HUDEP-2 (cell line): ENCODE measurements around the gene UBE2H.
"Not testable (repeated sequence)": the region's sequence is repeated elsewhere in the genome, so short reads cannot be mapped to it uniquely, and the experiment has no call there.

Experiments used
- DNase-seq, 76 experiments: peaks; one replicate each; lab custom pipeline; 2025; ENCODE audit not compliant: unreplicated experiment in 76 of 76; lab: John Stamatoyannopoulos, UW

Gene UBE2H

DNA sequence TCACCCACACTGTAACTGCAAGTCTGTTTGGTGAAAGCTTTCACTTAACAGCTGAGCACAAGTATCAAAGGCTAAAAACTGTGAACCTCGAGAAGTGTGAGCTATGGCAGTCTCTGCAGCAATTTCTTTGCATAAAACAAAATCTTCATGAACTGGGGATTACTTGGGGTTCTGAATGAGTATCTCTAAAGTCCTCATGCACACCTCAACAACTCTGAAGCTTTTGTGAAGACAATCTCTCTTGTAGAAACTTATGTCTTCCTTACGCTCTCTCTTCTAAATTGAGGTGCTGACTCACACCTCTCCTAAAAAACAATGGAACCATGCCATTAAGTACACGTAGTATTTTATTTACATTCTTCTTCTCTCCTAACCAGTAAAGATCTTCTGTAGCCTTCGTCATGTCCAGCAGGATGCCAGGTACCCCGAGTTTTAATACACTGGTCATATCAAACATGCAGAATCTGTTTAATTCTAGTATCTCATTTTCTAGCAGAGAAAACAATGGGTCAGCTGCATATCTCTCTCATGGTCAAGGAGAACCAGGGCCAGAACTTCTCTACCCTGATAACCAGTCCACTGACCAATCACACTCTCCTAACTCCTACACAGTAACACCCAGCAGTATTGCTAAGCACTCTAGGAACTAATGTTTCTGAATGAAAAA lies 76.9 kb downstream of the UBE2H start:
- peak in 8 of 76 experiments; percentile 3 to 32 (median 12) for DNase-seq

DNA sequence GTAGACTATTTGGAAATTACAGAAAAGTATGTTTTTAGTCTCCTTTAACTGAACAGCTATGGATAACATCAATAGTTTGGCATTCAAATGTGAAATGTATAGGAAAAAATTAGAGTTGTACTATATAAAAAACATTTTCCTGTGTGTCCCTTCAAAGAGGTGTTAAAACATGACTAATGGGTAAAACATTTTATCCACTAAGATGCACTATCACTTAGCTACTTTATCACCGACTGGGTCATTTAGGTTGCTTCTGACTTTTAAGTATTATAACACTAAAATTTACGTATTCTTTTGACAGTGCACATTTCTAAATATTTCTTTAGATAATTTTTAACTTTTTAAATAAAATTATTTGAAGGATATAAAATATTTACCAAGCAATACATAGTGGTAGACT lies 77.6 kb downstream of the UBE2H start:
- DNase-seq: no peak

DNA sequence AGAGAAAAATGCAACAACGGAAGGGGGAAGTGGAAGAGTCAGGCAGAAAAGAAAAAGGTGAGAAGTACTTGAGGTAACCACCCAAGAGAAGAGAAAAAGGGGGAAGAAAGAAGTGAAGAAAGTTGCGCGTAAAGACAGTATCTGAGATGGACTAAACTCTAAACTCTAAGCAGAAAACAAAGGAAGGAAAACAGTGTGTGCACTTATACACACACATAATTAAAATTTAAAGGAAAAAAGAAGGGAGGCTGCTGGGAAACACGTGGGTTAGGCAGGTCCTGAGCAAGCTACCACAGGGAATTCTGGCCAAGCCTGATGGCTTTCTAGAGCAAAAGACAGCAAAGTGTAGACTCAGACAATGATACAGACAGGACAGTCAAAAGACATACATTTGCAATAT lies 78.0 kb downstream of the UBE2H start:
- no peak for DNase-seq

DNA sequence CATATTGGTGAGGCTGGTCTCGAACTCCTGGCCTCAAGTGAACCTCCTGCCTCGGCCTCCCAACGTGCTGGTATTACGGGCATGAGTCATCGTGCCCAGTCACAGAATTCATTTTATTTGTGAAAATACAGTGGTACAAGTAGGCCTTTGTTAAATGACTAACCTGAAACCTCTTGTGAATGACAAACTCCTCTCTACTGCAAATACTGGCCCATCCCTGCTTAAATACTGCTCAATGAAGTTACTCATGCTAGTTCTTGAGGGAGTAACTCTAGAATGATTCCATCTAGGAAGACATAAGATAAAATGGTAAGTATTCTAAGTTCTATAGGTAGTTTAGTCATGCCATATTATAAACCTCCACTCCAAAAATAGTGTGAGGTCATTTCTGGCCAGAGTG lies 80.7 kb downstream of the UBE2H start:
- no peak for DNase-seq

DNA sequence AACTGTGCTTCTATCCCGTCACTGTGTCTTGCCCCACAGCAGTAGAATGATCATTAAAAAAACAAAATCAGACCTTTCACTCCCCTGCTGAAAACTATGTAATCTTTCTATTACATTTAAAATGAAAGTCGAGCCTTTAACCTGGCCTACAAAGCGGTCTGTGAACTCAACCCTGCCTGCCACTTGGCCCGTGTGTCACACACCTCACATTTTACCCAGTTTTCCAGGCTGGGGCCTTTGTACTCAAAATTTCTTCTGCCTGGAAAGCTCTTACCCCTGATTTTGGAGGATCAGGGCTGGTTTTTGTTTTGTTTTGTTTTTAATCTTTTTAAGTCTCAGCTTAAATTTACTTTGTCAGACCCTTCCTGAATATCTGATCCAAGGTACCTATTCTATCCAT lies 82.1 kb downstream of the UBE2H start:
- no peak for DNase-seq

DNA sequence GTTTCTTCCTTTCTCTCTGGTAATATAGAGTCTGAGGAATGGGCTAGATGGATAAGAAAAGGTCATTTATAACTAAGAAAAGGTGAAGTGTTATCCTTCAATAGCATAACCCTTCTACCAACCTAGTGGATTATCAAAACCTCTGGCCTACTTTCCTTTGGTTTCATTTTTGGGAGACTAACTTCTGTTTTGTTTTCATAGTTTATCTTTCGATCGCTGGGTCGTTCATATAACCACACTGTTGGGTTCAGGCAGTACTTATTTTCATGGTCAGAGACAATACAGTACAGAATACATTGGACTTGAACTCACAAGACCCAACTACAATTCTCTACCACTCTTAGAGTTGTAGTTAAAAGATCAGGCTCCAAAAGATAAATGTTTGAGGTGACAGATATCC lies 86.5 kb downstream of the UBE2H start:
- no peak for DNase-seq

DNA sequence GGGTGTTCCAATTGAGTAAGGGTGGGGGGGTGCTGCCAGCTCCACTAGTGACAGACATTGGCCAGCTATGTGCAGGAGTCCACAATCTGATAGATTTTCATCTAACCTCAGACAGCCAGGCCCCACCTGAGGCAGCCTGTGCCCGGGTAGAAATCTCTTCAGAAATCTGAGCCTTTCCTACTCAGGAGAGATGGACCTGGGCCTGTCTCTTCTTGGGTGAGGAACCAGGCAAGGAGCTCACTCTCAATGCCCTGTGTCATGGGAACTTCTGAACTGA lies 86.9 kb downstream of the UBE2H start:
- no peak for DNase-seq

DNA sequence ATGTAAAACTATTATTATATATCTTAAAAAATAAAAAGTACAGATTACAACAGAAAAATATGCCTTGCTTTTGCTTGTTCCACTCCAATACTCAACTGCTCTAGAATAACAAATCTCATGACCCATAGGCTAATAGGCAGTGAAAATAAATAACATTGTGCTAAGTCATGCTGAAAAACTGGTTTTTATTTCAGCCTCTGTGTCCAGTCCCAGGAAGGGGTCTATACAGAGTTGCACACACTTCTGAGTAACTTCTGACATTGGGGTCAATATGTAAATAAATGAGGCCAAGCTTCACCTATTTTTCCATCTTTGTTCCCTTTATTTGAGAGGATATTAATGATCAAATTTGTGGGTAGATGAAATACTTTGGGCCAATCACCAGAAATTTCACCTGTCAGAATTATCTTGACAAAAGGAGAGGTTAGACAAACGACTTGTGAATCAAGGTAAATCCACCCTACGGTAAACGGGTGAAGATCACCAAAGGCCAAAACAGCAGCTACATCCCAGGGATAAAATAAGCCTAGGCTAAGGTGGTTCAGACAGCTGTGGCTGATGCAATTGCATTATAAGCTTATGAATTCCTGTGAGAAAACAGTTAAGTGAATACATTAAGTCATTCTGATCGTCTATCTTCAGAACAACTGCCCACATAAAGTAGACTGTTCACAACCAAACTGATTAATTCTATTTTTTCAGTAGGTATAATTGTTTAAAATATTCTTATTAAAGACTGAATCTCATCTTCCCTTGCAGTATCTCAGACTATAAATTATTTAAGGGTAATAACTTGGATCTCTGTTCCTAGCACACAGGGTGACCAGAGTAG lies 87.5 kb downstream of the UBE2H start:
- no peak for DNase-seq

DNA sequence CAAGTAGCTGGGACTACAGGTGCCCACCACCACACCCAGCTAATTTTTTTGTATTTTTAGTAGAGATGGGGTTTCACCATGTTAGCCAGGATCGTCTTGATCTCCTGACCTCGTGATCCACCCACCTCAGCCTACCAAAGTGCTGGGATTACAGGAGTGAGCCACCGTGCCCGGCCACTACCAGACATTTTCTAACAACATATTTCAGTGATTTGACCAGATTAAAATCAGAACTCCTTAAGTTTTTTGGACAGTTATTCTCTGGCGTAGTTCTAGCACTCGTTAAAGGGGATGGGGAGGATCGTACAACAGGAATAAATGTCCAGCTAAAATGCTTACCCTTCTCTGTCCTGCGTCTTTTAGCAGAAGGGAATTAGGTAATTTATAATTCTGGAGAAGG lies 88.1 kb downstream of the UBE2H start:
- DNase-seq: not testable (repeated sequence)

DNA sequence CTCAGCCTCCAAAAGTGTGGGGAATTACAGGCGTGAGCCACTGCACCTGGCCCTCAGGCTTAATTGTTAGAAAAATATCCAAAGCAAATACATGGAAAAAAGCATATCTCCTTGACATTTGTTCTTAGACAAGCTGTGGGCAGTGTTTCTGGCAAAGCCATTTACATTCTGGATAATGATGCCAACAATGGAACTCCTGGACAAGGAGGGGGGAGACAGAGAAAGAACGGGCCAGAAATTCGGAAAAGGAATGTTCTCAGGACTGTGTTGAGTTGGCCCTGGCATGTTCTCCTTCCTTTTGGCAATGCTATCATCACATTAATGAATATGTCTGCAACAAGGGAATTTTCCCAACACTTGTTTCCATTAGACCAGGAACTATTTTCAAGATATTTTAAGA lies 88.7 kb downstream of the UBE2H start:
- no peak for DNase-seq

DNA sequence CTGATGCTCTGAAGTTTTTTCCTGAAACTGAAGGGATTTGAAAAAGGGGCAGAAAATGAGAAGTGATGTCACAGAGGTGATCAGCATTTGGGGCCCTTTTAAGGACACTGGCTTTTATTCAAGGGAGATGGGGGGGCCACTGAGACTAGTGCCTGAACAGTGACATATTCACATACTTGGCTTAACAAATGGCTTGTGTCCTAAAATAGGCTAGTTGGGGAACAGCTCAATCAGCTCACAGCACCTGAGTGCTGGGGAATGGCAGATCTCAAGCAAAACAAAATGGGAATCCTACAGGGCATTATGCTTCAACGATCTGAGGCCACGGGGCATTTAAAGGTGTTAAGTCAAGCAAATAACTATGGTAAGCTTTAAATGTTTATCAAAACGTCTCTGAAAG lies 90.1 kb downstream of the UBE2H start:
- no peak for DNase-seq

DNA sequence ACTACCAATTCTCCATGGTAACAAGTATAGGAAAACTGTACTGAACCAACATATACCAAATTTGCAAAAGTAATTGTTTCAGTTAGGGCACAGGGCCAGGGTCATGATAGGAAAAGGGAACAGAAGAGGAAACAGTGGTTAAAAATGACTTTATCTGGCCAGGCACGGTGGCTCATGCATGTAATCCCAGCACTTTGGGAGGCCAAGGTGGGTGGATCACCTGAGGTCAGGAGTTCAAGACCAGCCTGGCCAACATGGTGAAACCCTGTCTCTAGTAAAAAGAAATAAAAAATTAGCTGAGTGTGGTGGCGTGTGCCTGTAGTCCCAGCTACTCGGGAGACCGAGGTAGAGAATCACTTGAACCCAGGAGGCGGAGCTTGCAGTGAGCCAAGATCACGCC lies 92.0 kb downstream of the UBE2H start:
- DNase-seq: peak in 1 of 76 experiments; percentile 10

DNA sequence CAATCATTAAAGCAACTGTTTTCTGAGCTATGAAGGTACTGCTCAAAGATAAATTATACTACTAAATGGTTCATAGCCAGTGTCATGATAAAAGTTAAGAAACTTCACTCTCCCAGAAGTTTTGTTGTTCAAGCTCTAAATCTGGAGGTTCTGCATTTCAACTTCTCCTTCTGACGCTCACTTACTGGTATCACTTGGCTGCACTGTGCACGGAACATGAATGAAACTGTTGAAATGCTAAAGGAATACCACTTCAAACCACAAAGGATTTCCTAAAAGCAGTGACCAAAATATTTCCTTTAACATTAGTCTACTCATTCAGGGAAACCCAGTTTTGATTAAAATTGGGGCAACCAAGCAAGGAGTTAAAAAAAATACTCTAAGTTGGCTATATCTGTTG lies 93.6 kb downstream of the UBE2H start:
- DNase-seq: no peak

DNA sequence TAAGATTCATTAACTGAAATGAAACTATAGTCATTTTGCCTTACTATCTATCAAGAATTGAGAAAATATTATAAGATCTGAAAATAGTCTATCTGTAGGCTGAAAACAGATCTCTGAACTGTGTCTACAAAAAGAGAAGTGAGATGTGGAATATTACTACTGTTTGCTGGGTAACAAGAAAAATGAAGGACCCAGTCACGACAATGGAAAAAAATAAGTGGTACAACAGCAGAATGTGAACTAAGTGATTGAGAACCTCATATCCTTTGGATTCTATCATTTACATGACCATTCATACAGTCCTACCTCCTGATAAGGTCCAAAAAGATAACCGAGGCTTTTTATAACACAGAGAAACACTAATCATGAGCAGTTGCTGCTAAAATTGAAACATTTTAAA lies 94.3 kb downstream of the UBE2H start:
- DNase-seq: no peak

DNA sequence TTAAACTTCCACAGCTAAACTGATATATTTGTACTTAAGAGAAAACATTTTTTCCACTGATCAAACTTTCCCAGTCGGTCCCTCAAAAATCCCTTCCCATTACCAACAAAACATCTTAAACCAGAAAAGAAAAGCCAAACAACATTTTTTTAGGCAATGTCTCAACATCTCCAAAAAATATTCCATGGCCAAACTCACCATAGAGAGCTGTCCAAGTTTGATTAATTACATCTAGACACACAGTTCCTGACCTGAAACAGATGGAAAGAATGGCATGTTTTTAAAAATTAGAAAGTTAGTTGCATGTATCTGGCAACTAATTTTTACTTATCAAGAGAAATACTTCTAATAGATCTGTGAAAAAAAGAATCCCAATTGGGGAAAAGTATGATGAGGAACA lies 95.4 kb downstream of the UBE2H start:
- no peak for DNase-seq

DNA sequence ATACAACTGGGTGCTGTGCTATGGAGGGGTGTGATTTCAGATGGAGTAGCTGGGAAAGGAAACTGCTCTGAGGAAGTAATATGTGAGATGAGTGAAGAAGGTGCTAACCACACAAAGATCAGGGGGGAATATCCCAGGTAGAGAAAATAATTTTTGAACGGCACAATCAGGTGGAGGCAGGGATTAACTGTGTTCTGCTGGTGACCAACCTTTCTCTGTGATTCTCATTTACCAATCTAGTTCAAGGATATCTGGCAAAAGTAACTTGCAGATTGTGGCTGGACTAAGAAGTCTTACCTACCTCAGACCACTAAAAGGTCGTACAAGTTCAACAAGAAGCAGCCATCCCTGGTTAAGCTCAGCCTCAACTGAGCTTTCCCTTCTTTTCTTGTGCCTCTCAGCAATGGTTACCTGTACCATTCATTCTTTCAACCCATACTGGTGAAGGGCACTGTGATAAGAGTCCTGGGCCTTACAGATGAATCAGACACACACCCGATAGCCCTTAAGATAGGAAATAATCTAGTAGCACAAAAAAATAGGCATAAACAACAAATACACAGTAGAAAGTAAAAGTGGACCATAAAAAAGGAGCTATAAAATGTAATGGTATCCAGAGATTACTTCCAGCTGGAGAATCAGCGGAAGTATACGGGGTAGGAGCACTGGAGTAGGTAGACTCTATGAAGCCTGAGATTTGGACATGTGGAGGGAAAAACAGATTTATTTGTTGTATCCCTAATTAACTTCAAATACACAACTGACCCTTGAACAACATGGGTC lies 96.6 kb downstream of the UBE2H start:
- DNase-seq: no peak

DNA sequence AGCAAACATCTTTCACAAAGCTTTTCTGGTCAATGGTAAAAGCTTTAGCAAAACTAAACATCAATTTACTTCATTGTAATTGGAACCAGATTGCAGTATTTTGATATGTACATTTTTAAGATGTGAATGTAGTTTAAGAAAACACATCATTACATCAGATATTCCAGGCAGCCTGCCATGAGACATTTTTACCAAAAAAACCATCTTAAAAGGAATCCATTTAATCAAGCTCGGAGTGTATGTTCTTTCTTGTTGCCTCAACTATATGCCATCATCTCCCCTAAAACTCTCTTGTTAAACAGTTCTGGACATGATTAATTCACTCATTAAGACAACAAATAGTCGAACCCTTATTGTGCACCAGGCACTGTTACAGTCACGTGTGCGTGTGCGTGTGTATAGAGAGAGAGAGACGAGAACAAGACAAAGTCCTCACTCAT lies 97.5 kb downstream of the UBE2H start:
- DNase-seq: no peak

DNA sequence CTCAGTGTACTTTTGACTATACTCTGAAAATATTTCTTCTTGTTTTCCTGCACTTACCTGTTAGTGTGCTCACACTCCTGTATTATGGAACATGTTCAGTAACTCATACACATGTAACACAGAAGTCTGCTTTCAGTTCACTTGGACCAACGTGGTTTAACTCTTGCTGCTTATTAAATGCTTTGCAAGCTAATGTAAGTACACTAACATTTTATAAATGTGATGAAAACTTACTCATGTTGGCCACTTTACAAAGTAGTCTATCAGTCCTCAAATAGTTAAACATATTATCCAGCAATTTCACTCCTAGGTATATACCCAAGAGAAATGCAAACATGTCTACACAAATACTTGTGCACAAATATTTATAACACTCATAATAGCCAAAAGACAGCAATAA lies 98.4 kb downstream of the UBE2H start:
- DNase-seq: no peak

DNA sequence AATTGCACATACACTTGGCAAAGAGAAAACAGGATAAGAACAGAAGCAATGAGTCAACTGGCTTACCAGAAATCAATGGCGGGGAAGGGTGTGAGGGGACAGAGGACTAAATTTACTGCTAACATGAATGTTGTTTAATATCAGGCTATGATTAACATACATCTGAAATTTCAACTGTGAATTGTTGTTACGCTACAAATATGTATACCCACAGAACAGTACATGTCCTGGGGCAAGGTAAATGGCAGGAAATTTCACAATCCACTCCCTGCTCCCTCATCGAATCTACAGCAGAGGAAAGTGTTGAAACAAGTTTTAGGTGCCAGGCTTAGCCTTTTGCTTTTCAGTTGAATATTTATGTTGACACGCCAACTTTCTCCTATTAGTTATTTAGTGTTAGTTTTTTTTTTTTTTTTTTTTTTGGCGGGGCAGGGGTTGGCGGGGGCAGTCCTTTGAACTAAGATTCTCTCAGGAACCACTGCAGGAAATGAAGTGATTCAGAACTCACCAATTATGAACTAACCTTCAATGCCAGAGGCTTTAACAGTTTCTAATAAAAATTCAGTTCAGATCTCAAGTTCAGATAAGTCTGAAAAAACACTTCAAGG lies 99.0 kb downstream of the UBE2H start:
- DNase-seq: no peak

DNA sequence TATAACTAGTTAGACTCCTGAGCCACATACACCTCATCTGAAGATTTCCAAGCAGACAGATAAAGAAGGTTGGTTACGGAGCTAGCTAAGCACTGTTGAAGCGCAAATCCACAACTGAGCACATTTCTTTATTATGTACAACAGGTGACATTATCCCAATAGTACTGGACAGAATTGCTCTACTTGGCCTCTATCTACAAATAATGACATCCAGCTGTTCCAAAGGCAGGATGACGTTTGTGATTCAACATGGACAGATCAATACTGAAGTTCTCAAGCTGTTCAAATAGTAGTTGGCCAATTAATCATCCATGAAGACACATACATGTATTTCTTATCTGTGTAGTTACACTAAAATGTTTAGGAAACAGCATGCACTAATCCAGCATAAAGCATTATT lies 101.0 kb downstream of the UBE2H start:
- no peak for DNase-seq

DNA sequence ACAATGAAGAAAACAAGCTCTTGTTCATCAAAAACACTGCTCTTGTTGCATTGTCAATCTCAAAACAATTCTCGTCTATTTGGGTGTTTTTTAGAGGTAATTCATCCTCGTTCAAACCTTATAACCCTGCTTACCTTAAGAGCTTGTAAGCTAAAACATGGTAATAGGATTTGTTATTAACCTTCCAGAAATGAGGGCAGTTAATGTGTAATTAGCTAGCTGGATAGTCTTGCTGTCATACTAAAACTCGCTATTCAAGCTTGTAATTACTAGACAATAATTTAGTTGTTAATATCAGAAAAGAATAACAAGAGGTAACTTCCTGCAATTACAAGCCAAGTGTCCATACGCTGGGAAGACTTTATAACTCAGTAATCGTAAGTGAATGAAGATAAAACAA lies 101.6 kb downstream of the UBE2H start:
- no peak for DNase-seq
